GM18511 (cell line): ENCODE results near the gene ZRANB1.

Experiments
- ATAC-seq: cut with Tn5 transposase; IDR thresholded peaks from one replicate; pipeline ENCODE4 v1.9.1; 2021; ENCODE audit warnings: mild to moderate bottlenecking, moderate library complexity; ENCODE audit not compliant: unreplicated experiment

Gene ZRANB1

GRCh38 chr10:125033146-125033924, 91.4 kb downstream of the ZRANB1 start:
- no peak for ATAC-seq

GRCh38 chr10:125034675-125035074, 92.8 kb downstream of the ZRANB1 start:
- ATAC-seq, result no peak

- no peak for ATAC-seq
These were observed 93.2 kb downstream of the ZRANB1 start for GRCh38 chr10:125035136-125035535.

- no peak for ATAC-seq
These were observed 93.8 kb downstream of the ZRANB1 start for GRCh38 chr10:125035588-125036295.

GRCh38 chr10:125037145-125037877, 95.4 kb downstream of the ZRANB1 start:
- no peak for ATAC-seq
